Upper lobe of right lung (tissue), 1 donor: ENCODE results near the gene TPRA1. TPM values are rescaled to one million over a fixed set of nuclear protein-coding genes. Genes with fewer than 3 reads are reported as not detected.
A peak's percentile ranks its signal among the peaks of the same experiment; 100 is the strongest.

Source experiments
- ATAC-seq: fragments of 200-7000 bp; cut with Tn5 transposase; one replicate; pipeline ENCODE4 v1.9.1; 2020; ENCODE audit warnings: mild to moderate bottlenecking, moderate library complexity
- DNase-seq: peaks from one replicate; pipeline ENCODE4 v3.0.0-alpha.2; 2020
- H3K27ac ChIP-seq: fragments of 200-600 bp; one replicate; pipeline ENCODE4 v1.8.0; 2022
- H3K27me3 ChIP-seq: fragments of 200-600 bp; one replicate; pipeline ENCODE4 v1.8.0; 2022; ENCODE audit warnings: mild to moderate bottlenecking
- H3K36me3 ChIP-seq: fragments of 200-600 bp; one replicate; pipeline ENCODE4 v1.8.0; 2022
- H3K4me1 ChIP-seq: fragments of 200-600 bp; one replicate; pipeline ENCODE4 v1.8.0; 2022
- H3K4me3 ChIP-seq: fragments of 200-600 bp; one replicate; pipeline ENCODE4 v1.8.0; 2022; ENCODE audit warnings: mild to moderate bottlenecking
- H3K9me3 ChIP-seq: fragments of 200-600 bp; one replicate; pipeline ENCODE4 v1.8.0; 2022
- intact Hi-C: fragments of 100-400 bp; cut with DNase I; formaldehyde crosslinking; loops from one replicate; pipeline ENCODE4 v1.11.0; 2022
- total RNA-seq: library from RNA; stranded (reverse); fragmentation: NEBNext Ultra II Directional; extraction: Animal tissue kit (Norgen Biotek cat#: 25700); gene quantifications from one replicate; pipeline ENCODE4 v1.2.1, GENCODE V29; 2021
- TF ChIP-seq, protein P1 (sequence below): fragments of 200-600 bp; IDR thresholded peaks from one replicate; pipeline ENCODE4 v1.8.0; 2022; ENCODE audit warnings: antibody characterized with exemption
- donor health status: DM: no; HTN: yes; CAD: no; lungs with severe emphysema.

Gene TPRA1
- total RNA-seq, 1 donor from 2014 or later: 40.6 TPM

DNA sequence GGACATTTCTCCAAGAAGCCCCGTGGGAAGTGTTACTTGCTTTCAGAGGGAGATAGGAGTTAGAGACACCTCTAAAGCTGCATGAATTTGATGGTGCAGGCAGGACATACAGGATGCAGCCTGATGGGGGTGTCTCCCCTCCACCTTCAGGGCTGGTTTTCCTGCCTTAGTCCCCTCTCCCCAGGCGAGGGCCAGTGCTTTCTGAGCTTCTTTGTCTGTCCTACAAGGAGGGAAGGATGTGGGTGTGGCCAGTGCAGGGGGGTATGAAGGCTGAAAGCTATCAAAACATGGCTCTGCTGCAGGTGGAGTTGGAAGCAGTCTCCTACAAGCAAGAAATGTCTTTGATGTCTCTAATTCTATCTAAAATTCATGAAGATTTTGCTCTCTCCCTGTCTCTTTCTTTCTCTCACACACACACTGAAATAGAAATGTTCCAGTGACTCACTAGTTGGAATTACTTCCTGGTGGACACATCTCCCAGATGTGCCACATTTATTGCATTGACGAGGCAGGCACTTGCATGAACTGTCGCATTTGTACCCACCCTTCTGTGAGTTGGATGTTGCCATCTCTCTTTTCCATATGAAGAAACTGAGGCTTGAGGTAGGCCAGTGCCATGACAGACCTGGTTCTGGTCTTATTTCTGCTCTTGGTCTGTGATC is 24.5 kb upstream of the TPRA1 start:
- DNase-seq: peak; percentile 28
- Histone ChIP-seq H3K27ac (no peak overlapping the region), H3K36me3 (peaks cover 14% of the 10 kb centered on the region), H3K9me3 (no peaks in the 10 kb centered on the region), H3K27me3 (no peaks in the 10 kb centered on the region), H3K4me3 (no peak overlapping the region), H3K4me1 (no peaks in the 10 kb centered on the region)
- TF ChIP-seq, protein P1, sequence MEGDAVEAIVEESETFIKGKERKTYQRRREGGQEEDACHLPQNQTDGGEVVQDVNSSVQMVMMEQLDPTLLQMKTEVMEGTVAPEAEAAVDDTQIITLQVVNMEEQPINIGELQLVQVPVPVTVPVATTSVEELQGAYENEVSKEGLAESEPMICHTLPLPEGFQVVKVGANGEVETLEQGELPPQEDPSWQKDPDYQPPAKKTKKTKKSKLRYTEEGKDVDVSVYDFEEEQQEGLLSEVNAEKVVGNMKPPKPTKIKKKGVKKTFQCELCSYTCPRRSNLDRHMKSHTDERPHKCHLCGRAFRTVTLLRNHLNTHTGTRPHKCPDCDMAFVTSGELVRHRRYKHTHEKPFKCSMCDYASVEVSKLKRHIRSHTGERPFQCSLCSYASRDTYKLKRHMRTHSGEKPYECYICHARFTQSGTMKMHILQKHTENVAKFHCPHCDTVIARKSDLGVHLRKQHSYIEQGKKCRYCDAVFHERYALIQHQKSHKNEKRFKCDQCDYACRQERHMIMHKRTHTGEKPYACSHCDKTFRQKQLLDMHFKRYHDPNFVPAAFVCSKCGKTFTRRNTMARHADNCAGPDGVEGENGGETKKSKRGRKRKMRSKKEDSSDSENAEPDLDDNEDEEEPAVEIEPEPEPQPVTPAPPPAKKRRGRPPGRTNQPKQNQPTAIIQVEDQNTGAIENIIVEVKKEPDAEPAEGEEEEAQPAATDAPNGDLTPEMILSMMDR: no peak
- no peak for ATAC-seq
- intact Hi-C loops: no loop called here

DNA sequence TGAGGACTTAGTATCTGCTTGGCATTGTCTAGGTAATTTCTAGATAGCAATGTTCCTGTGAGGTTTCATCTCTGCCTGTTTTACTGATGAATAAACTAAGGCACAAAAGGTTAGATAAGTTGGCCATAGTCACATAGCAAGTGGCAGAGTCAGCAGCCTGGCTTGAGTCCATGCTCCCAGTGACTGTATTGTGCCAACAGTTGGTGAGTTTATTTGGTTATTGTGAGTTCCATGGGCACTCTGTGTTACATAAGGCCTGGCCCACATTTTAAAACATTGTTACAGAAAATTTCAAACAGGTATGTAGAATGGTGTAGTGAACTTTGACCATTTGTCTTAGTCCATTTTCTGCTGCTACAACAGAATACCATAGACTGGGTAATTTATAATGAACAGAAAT is 22.9 kb upstream of the TPRA1 start:
- Histone ChIP-seq H3K4me1 (no peaks in the 10 kb centered on the region), H3K27ac (no peak overlapping the region), H3K4me3 (no peak overlapping the region), H3K9me3 (no peaks in the 10 kb centered on the region), H3K36me3 (peaks cover 8% of the 10 kb centered on the region), H3K27me3 (no peaks in the 10 kb centered on the region)
- DNase-seq (peak; percentile 65), ATAC-seq (peak; percentile 40)
- TF ChIP-seq, protein P1: no peak
- intact Hi-C loops: no loop called here

DNA sequence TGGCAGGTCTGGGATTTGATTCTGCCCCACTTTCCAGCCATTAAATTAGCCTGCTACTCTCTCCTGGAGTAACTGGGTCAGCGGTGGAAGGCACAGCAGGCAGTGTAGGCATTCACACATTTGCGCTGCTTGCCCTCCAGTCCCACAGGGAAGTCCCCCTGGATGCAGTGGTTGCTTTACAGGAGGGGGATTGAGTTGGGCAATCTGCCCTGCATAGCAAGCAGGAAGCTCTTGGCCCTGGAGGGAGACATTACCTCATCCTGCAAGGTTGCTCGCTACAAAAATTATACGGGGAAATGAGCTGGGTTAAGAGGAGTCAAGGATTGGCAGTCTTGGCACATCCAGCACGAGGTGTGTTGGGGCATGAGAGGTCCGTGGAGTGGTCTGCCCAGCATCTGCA is 22.4 kb upstream of the TPRA1 start:
- H3K27me3 ChIP-seq: no peaks in the 10 kb centered on the region
- H3K9me3 ChIP-seq: no peaks in the 10 kb centered on the region
- peak; percentile 73 for DNase-seq
- no peaks in the 10 kb centered on the region for H3K4me1 ChIP-seq
- H3K27ac ChIP-seq: no peak overlapping the region
- intact Hi-C loops: no loop called here
- TF ChIP-seq, protein P1: no peak
- no peak overlapping the region for H3K4me3 ChIP-seq
- peaks cover 4% of the 10 kb centered on the region for H3K36me3 ChIP-seq
- peak; percentile 83 for ATAC-seq

DNA sequence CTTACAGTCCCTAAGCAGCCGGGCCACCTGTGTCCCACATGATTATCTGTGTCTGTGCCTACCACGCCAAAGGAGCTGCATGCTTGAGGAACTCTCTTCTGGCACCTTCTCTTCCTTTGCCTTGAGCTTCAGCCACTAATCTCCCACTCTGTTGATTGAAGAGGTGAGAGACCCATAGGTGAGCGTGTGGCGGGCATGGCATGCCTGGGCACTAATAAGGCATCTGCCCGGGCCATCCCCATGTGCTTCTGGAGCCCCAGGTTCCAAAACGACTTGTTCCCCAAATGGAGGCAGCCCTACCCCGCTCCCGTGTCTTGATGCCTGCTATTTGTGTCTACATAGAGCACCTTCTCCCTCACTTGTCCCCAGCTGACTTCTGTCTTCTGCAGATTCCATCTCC is 20.7 kb upstream of the TPRA1 start:
- Histone ChIP-seq H3K4me1 (no peaks in the 10 kb centered on the region), H3K27me3 (no peaks in the 10 kb centered on the region), H3K27ac (no peak overlapping the region), H3K9me3 (no peaks in the 10 kb centered on the region), H3K4me3 (no peak overlapping the region), H3K36me3 (peaks cover 17% of the 10 kb centered on the region)
- peak; percentile 41 for DNase-seq
- intact Hi-C loops: no loop called here
- ATAC-seq: no peak
- TF ChIP-seq, protein P1: no peak

DNA sequence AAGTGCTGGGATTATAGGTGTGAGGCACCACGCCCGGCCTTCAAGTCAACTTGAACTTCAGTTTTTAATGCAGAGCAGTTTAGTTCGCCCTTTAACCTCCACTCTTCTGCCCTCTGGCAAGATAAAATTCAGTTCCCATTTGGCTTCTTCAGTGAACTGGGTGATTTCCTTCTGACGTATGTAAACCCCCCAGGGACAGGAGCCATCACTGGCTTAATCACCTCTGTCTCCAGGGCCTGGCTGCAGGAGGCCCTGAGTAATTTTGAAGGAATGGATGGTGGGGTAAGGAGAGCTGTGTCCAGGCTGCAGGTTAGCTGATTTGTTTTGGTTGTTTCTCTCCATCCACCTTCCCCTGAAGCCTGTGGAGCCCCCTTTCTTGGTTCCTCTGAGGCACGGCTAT is 19.6 kb upstream of the TPRA1 start:
- DNase-seq (no peak), ATAC-seq (no peak)
- Histone ChIP-seq H3K4me3 (no peak overlapping the region), H3K36me3 (peaks cover 18% of the 10 kb centered on the region), H3K4me1 (no peaks in the 10 kb centered on the region), H3K9me3 (no peaks in the 10 kb centered on the region), H3K27ac (no peak overlapping the region), H3K27me3 (no peaks in the 10 kb centered on the region)
- TF ChIP-seq, protein P1: no peak
- intact Hi-C loops: no loop called here

DNA sequence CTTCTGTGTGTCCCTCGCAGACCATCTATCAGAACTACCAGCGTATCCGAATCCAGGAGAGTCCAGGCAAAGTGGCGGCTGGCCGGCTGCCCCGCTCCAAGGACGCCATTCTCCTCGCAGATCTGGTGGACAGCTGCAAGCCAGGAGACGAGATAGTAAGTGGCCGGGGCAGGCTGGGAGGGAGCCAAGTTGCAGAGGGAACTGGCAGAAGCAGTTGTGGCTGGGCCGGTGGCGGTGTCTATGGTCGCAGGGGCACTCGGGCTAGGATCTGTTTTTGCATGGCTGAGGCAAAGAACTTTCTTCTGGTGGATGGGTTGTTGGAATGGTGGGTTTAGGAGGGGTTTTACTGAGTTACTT is 17.8 kb upstream of the TPRA1 start:
- H3K27ac ChIP-seq: no peak overlapping the region
- TF ChIP-seq, protein P1: no peak
- no peaks in the 10 kb centered on the region for H3K4me1 ChIP-seq
- no peaks in the 10 kb centered on the region for H3K9me3 ChIP-seq
- peaks cover 18% of the 10 kb centered on the region for H3K36me3 ChIP-seq
- intact Hi-C loops: no loop called here
- H3K4me3 ChIP-seq: no peak overlapping the region
- DNase-seq (no peak), ATAC-seq (no peak)
- no peaks in the 10 kb centered on the region for H3K27me3 ChIP-seq
